HTR-8/SVneo (cell line): ENCODE data around the gene EME2.
"Not testable (repeated sequence)": the region's sequence is repeated elsewhere in the genome, so short reads cannot be mapped to it uniquely, and the experiment has no call there.

ENCODE experiments used
- DNase-seq: peaks from one replicate; pipeline ENCODE4 v3.0.0; 2011; ENCODE audit warnings: low spot score, mixed read lengths; ENCODE audit not compliant: insufficient read length
- FAIRE-seq: peaks from 2 replicates; lab custom pipeline; 2011; peaks lifted over from hg19 to GRCh38; lab: Jason Lieb, UNC

Gene EME2

GRCh38 chr16:1788708-1789100 lies 16.1 kb downstream of the EME2 start:
- DNase-seq (no peak), FAIRE-seq (no peak)

GRCh38 chr16:1789643-1790045 lies 17.0 kb downstream of the EME2 start:
- DNase-seq = no peak
- no peak for FAIRE-seq

DNA sequence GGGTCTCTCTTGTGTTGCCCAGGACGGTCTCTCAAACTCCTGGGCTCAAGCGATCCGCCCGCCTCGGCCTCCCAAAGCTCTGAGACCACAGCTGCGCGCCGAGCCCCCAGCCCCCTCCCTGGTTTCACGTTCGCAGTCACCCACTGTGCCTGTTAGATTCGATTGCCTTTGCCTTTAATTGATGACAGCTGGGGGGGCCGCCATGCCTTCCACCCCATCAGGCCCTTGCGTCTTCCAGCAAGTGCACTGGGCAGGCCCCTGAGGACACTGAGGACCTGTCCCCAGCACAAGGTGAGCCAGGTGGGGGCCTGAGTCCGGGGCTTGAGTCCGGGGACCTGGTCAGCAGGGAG lies 17.6 kb downstream of the EME2 start:
- no peak for DNase-seq

GRCh38 chr16:1790611-1791255 lies 18.1 kb downstream of the EME2 start:
- FAIRE-seq (no peak), DNase-seq (no peak)

More for the DNA sequence above, 17.6 kb downstream of the EME2 start:
- FAIRE-seq = no peak

DNA sequence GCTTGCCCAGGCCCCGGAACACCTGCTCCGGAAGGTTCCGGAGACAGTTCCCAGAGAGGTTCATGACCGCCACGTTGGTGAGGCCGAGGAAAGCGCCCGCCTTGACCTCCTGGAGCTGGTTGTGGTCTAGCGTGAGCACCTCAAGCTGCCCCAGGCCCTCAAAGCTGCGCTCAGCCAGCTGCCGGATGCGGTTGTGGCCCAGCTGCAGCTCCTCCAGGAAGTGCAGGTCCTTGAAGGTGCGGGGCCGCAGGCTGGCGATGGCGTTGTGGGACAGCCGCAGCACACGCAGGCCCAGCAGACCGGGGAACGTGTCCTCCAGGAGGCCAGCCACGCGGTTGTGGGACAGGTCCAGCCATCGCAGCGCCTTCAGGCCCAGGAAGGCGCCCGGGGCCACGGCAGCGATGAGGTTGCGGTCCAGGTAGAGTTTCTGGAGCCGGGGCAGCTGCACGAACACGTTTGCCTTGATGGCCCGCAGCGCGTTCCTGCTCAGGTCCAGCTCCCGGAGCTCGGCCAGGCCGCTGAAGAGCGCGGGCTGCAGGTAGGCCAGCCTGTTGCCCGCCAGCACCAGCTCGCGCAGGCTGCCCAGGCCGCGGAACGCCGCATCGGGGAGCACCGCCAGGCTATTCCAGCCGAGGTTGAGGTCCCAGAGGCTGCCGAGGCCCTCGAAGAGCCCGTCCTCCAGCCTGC lies 18.8 kb downstream of the EME2 start:
- DNase-seq (no peak), FAIRE-seq (no peak)

DNA sequence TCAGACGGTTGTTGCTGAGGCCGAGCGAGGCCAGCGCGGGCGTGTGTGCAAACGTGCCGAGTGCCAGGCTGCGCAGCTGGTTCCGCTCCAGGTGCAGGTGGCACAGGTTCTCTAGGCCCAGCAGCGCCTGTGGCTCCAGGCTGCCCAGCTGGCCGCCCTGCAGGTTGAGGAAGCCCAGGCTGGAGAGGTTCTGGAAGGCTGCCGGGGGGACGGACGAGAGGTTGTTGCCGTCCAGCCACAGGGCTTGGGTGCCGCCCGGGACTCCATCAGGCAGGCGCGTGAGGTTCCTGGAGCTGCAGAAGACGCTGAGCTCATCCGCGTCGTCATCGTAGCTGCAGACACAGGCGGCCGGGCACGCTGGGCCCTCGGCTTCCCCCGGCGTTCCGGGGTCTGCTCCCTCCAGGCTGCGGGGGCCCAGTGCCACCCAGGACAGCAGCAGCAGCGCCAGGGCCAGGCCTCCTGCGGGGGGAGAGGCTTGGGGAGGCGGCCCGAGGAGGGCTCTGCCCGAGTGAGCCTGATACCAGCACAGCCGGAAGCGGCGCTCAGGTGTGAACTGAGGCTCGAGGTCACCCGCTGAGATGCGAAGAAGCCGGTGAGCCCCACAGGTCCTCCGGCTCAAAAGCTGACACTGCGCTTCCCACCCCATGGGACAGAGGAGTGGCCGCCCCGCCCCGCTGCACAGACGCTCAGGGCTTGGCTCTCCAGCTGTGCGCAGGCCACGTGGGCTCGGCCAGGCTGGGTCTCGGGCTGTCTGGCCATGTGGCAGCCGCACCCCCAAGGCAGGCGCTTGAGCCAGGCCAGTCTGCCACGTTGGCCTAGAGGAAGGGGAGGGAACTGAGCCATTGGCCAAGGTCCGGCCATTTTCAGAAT lies 19.6 kb downstream of the EME2 start:
- DNase-seq = no peak
- FAIRE-seq = no peak

DNA sequence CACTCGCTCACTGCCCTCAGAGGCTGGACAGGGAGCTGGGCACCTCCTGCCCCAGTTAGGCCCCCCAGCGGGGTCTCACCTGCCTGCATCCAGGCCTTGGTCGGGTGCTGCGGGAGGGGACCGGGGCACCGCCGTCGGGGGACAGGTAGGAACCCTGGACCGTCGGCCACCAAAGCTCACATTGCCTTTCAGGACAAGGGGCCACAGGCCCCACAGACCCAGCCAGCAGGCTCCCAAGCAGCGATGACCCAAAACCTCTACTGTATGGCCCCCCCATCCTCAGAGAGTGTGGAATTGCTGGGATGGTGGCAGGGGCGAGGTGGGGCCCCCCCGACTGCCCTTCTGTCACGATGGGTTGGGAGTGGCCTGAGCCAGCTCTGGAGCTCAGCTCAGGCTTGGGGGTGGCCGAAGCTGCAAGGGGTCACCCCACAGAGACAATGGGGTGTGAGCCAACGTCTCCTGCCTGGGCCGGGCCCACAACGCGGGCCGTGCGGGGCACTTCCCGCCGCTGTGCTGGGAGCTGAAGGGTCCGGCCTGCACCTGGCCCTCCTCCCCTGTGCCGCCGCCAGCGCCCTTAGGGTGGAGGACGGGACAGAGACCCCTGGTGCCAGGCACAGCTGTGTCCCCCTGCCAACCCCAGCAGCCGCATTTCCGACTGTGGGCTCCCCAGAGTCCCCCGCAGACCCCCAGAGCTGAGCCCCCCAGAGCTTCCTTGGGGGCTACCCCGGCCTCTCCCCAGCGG lies 20.4 kb downstream of the EME2 start:
- DNase-seq (no peak), FAIRE-seq (no peak)

DNA sequence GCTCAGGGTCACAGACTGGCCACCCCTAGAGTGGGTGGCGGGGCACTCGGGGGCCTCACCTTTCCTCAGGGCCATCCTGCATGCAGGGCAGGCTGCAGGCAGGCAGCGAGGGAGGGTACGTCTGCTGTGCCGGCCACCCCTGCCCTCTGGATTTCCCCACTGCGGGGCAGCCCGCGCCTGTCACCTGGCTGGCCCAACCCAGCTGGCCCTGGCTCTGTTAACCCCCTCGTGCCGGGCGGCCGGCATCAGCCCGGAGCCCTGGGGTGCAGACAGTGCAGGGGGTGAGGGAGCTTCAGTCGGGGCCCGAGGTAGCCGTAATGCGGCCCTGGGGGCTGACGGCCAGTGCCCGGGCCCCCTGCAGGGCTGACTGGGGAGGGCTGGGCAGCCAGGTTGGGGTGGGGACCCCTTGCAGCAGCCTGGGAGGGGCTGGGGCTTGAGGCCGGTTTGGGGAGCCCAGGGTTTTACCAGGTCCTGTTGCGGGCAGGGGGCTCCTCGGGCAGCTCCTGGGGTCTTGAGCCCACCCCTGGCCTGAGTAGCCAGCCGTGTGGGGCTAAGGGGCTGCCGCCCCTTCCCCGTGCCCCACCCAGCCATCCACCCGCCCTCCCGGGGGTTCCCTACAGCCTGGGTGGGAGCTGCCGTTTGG lies 21.1 kb downstream of the EME2 start, which contains the start of gene IGFALS:
IGFALS (minus strand) TSS at position 128 of the 643 bp plus-strand sequence; CDS start at position 75, 53 bp downstream.
- DNase-seq = no peak
- FAIRE-seq = no peak

GRCh38 chr16:1794221-1794871 lies 21.7 kb downstream of the EME2 start:
- no peak for FAIRE-seq
- no peak for DNase-seq

GRCh38 chr16:1794908-1795666 lies 22.5 kb downstream of the EME2 start:
- FAIRE-seq = no peak
- DNase-seq = no peak

DNA sequence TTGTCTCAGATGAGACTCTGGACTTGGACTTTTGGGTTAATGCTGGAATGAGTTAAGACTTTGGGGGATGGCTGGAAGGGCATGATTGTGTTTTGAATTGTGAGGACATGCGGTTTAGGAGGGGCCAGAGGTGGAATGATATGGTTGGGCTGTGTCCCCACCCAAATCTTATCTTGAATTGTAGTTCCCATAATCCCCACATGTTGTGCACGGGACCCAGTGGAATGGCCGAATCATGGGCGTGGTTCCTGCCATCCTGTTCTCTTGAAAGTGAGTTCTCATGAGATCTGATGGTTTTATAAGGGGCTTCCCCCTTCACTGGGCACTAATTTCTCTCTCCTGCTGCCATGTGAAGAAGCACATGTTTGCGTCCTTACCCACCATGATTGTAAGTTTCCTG lies 26.7 kb downstream of the EME2 start:
- not testable (repeated sequence) for DNase-seq, FAIRE-seq

DNA sequence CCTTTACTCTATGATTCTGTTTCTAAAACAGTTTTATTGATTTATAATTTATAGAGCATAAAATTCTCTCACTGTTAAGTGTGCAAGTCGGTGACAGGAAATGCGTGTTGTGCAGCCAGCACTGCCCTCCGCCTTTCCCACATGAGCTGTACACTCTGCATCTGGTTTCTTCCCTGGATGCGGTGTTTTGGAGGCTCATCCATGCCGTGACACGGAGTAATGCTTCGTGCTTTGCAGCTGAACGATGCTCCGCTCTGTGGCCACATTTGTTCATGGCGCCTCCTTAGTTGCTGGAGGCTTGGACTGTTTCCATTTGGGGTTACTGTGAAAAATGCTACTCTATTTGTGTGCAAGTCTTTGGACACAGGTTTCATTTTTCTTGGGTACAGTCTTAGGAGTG lies 28.1 kb downstream of the EME2 start:
- DNase-seq = no peak
- FAIRE-seq = no peak

DNA sequence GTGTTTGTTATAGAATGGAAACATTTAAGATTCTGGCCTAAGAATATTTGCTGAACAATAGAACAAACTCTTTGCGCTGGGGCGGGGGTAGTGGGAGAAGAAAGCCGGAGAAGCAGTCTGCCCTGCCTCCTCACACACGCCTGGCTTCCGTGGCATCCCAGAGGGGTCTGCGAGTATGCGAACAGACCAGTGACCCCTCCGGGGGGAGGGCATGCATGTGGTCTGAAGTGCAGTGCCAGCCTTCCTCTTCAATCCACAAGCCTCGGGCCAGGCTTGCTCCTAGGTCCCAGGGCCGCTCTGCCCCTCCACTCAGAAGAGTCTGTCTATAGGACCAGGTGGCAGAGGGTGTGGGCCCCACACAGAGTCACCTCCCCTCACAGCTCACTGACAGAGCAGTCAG lies 35.0 kb downstream of the EME2 start:
- peak; percentile 49 for FAIRE-seq

GRCh38 chr16:1808691-1809090 lies 36.1 kb downstream of the EME2 start:
- DNase-seq = no peak
- no peak for FAIRE-seq

More for the DNA sequence above, 35.0 kb downstream of the EME2 start:
- no peak for DNase-seq

GRCh38 chr16:1809281-1809801 lies 36.7 kb downstream of the EME2 start:
- no peak for DNase-seq
- FAIRE-seq = no peak

DNA sequence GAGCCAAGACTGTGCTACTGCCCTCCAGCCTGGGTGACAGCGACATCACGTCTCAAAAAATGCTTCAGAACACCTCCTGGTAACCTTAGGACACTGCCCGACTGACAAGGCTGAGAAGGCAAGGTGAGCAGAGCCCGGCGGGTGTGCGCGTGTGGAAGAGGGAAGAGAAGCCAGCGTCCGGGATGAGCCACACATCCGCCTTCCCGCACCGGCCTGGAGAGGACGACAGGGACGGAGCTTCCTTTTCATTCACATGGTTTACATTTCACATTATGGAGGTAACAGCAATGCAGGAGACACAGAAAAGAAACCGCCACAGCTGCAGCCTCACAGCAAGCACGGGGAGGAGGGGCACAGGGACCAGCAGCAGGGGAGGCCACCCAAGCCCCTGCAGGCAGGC lies 37.5 kb downstream of the EME2 start:
- no peak for FAIRE-seq
- no peak for DNase-seq

DNA sequence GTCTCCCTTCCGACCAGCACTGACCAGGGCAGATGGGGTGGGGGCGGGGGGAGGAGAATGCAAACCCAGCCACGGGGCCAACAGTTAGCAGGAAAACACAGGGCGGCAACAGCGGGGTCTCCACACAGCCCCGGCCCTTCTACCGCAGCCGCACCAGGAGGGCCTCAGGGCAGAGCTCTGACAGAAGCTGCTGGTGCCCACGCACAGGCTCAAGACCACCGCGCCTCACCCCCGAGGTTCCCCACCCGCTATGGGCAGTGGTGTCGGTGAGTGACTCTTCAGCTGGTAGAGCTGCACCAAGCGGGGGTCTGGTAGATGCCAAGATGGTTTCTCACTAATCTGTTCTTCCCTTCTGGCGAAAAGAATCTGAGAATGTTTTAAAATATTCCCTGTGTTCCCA lies 37.9 kb downstream of the EME2 start:
- no peak for FAIRE-seq
- no peak for DNase-seq

DNA sequence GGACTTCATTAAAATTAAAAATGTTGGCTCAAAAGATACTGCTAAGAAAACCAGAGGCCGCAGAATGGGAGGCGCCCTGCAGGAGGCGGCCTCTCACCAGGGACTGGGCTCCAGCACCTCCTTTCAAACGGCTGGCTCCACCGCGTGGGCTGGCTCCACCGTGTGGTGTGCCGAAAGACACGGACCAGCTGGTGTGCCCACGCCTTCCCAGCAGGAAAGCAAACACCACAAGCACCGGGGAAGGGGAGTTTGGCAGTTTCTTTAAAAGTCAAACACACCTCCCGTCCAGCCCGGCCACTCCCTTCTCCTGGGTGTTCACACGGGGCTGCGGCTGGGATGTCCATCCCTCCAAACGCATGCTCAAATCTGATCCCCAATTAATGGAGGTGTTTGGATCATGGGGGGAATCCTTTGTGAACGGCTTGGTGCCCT lies 40.1 kb downstream of the EME2 start:
- FAIRE-seq = no peak

More for the DNA sequence above, 40.1 kb downstream of the EME2 start:
- DNase-seq = peak; percentile 15
